HepG2 (cell line): ENCODE data around the gene AK8. TPM values are rescaled to one million over a fixed set of nuclear protein-coding genes. Genes with fewer than 3 reads are reported as not detected.

ENCODE experiments used
- ATAC-seq: fragments of 200-7000 bp; cut with Tn5 transposase; 3 replicates; pipeline ENCODE4 v1.9.1; 2020; ENCODE audit warnings: mild to moderate bottlenecking, moderate library complexity
- BruUV-seq: library from RNA; stranded (reverse); fragments of 400-500 nt; replicated peaks from 2 replicates; lab custom pipeline; 2021; lab: Mats Ljungman, UMichigan
- CTCF ChIA-PET: fragments of 300-600 bp; formaldehyde crosslinking; extraction: SDS; loops from one replicate; lab custom pipeline; 2021; ENCODE audit warnings: low total read pairs, inconsistent platforms, low intra/inter-chr PET ratio; lab: Yijun Ruan, JAX
- POLR2A ChIA-PET: fragments of 350-600 bp; sonication (Branson Sonifier 250); formaldehyde crosslinking; loops from one replicate; lab custom pipeline; 2020; ENCODE audit warnings: antibody characterized with exemption, inconsistent platforms; lab: Yijun Ruan, JAX
- DNase-seq: peaks from one replicate; pipeline ENCODE4 v3.0.0-alpha.2; 2015; ENCODE audit warnings: low spot score
- FAIRE-seq: peaks from 3 replicates; lab custom pipeline; 2011; peaks lifted over from hg19 to GRCh38; lab: Jason Lieb, UNC
- H2AFZ ChIP-seq: one replicate; pipeline ENCODE4 v1.6.1; 2011; ENCODE audit warnings: low read length, inconsistent platforms
- H3K27ac ChIP-seq: fragments of 300-600 bp; 3 replicates; pipeline ENCODE4 v1.8.0; 2011; ENCODE audit warnings: mixed run types, mild to moderate bottlenecking, mixed read lengths, low read length, inconsistent platforms; ENCODE audit not compliant: insufficient read depth; ENCODE audit errors: extremely low read length
- H3K27me3 ChIP-seq, 2 experiments: fragments of 200-600 bp in 1 of 2; 2 replicates in 1 of 2; 3 replicates in 1 of 2; pipeline versions ENCODE4 v1.6.0 to v1.8.0; 2011; ENCODE audit warnings: low read length in 2 of 2, mild to moderate bottlenecking in 2 of 2, moderate library complexity in 2 of 2, inconsistent platforms in 1 of 2; ENCODE audit not compliant: insufficient read depth in 2 of 2, control insufficient read depth in 1 of 2
- H3K36me3 ChIP-seq, 2 experiments: fragments of 200-600 bp in 1 of 2; replicated peaks in 1 of 2; 2 replicates in 1 of 2; 3 replicates in 1 of 2; pipeline versions ENCODE4 v1.5.1 to v1.8.0; 2011; ENCODE audit warnings: low read length in 2 of 2, inconsistent platforms in 1 of 2; ENCODE audit not compliant: insufficient read depth in 2 of 2, control insufficient read depth in 1 of 2
- H3K4me1 ChIP-seq: 2 replicates; pipeline ENCODE4 v1.5.1; 2012; ENCODE audit warnings: low read length, inconsistent platforms; ENCODE audit not compliant: insufficient read depth
- H3K4me2 ChIP-seq: 2 replicates; pipeline ENCODE4 v1.6.0; 2011; ENCODE audit warnings: low read depth, low read length, inconsistent platforms
- H3K4me3 ChIP-seq, 3 experiments: fragments of 200-600 bp in 1 of 3; sonication (generic), shearing (Covaris generic) in 1 of 3; replicated peaks in 1 of 3; 2 replicates each; pipeline ENCODE4 v1.5.1; 2011 to 2016; ENCODE audit warnings: low read length in 3 of 3, inconsistent platforms in 2 of 3, low read depth in 2 of 3, mild to moderate bottlenecking in 2 of 3, control low read depth in 1 of 3, mixed read lengths in 1 of 3; ENCODE audit not compliant: insufficient read depth in 1 of 3
- H3K79me2 ChIP-seq: one replicate; pipeline ENCODE4 v1.6.1; 2011; ENCODE audit warnings: low read length, inconsistent platforms; ENCODE audit not compliant: insufficient read depth
- H3K9ac ChIP-seq: 2 replicates; pipeline ENCODE4 v1.6.0; 2011; ENCODE audit warnings: mild to moderate bottlenecking, low read depth, low read length, inconsistent platforms; ENCODE audit not compliant: insufficient read depth
- H3K9me3 ChIP-seq: 2 replicates; pipeline ENCODE4 v1.5.1; 2012; ENCODE audit warnings: mild to moderate bottlenecking, low read length
- H4K20me1 ChIP-seq: 2 replicates; pipeline ENCODE4 v1.6.0; 2011; ENCODE audit warnings: inconsistent platforms, mild to moderate bottlenecking, low read length, moderate library complexity; ENCODE audit not compliant: insufficient read depth
- BRD4 ChIP-seq: sonication (generic); formaldehyde crosslinking; IDR thresholded peaks from 2 replicates; pipeline ENCODE4 v1.4.0; 2020; ENCODE audit warnings: missing genetic modification reagents
- FOXA1 ChIP-seq, 2 experiments: fragments of 450-650 bp in 1 of 2; sonication (generic) in 1 of 2; formaldehyde crosslinking in 1 of 2; IDR thresholded peaks; 2 replicates each; pipeline versions ENCODE4 v1.4.0 to v1.6.1; 2016 to 2020; ENCODE audit warnings: missing genetic modification reagents in 1 of 2
- IKZF4 ChIP-seq: sonication (generic); formaldehyde crosslinking; IDR thresholded peaks from 2 replicates; pipeline ENCODE4 v1.5.1; 2020; ENCODE audit warnings: borderline replicate concordance, mild to moderate bottlenecking, low read depth, missing genetic modification reagents; ENCODE audit errors: not compliant biosample characterization
- PCBP1 ChIP-seq: fragments of 200-400 bp; formaldehyde crosslinking; IDR thresholded peaks from 2 replicates; pipeline ENCODE4 v1.6.1; 2017; ENCODE audit warnings: mild to moderate bottlenecking, low read depth, low read length, borderline replicate concordance
- SPEN ChIP-seq: sonication (generic); formaldehyde crosslinking; IDR thresholded peaks from 2 replicates; pipeline ENCODE4 v1.5.1; 2020; ENCODE audit warnings: low read depth, mild to moderate bottlenecking, missing genetic modification reagents
- TCF7L2 ChIP-seq: IDR thresholded peaks from 2 replicates; pipeline ENCODE4 v1.6.1; 2011; ENCODE audit warnings: mild to moderate bottlenecking, low read depth, low read length, moderate library complexity
- ZBTB7B ChIP-seq: sonication (generic); formaldehyde crosslinking; IDR thresholded peaks from 2 replicates; pipeline ENCODE4 v1.4.0; 2020; ENCODE audit warnings: missing genetic modification reagents
- ZNF446 ChIP-seq: sonication (generic); formaldehyde crosslinking; IDR thresholded peaks from 2 replicates; pipeline ENCODE4 v1.5.0; 2020; ENCODE audit warnings: mild to moderate bottlenecking, missing genetic modification reagents
- WGBS: methylation state at CpG from one replicate; pipeline ENCODE4 v1.1.6; 2017; ENCODE audit warnings: low lambda C conversion rate; 5-methylcytosine and 5-hydroxymethylcytosine counted together
- in situ Hi-C: cut with HindIII; loops from 2 replicates; pipeline ENCODE4 v1.10.0; 2017; ENCODE audit warnings: low pct_unique_long_range_greater_than_20kb; ENCODE audit not compliant: extremely low pct_ligation_motif_present
- intact Hi-C: fragments of 100-400 bp; cut with micrococcal nuclease; formaldehyde crosslinking; loops from one replicate; pipeline ENCODE4 v1.10.0; 2022; ENCODE audit not compliant: unreplicated experiment
- polyA plus RNA-seq, 8 experiments: library from polyadenylated mRNA; depleted of rRNA in 3 of 8; stranded (reverse) in 7 of 8; unstranded in 1 of 8; fragments of >200 nt; fragmentation: Illumina TruSeq in 4 of 8; extraction: Trizol in 4 of 8; gene quantifications; 2 replicates each; pipeline versions ENCODE4 v1.2.1 to v1.2.3, GENCODE V29; 2011 to 2016; ENCODE audit warnings: low read depth in 4 of 8, missing spikeins in 1 of 8, mixed read lengths in 1 of 8; ENCODE audit not compliant: insufficient read depth in 1 of 8
- total RNA-seq, 5 experiments: library from RNA; depleted of rRNA; stranded (reverse); fragments of >200 nt; fragmentation: Illumina TruSeq; extraction: Trizol; gene quantifications; 2 replicates each; pipeline ENCODE4 v1.2.3, GENCODE V29; 2016; ENCODE audit warnings: low read depth in 1 of 5
- TF ChIP-seq, protein P1 (sequence below): sonication (generic); formaldehyde crosslinking; IDR thresholded peaks from 2 replicates; pipeline ENCODE4 v1.5.1; 2020; ENCODE audit warnings: missing genetic modification reagents, mild to moderate bottlenecking, borderline replicate concordance
- TF ChIP-seq, protein P2 (sequence below): IDR thresholded peaks from 2 replicates; pipeline ENCODE4 v1.6.1; 2016; ENCODE audit warnings: low read depth, missing genetic modification reagents, missing compliant biosample characterization
- TF ChIP-seq, protein P3 (sequence below): sonication (generic); formaldehyde crosslinking; IDR thresholded peaks from 2 replicates; pipeline ENCODE4 v1.5.0; 2020; ENCODE audit warnings: missing genetic modification reagents, mild to moderate bottlenecking, borderline replicate concordance

Gene AK8
- total and polyA plus RNA-seq, 2 of the 13 experiments (the other 11 are each of a cell fraction or from before 2014, with no cell fraction given) = 0.11 TPM; not detected in 1

DNA sequence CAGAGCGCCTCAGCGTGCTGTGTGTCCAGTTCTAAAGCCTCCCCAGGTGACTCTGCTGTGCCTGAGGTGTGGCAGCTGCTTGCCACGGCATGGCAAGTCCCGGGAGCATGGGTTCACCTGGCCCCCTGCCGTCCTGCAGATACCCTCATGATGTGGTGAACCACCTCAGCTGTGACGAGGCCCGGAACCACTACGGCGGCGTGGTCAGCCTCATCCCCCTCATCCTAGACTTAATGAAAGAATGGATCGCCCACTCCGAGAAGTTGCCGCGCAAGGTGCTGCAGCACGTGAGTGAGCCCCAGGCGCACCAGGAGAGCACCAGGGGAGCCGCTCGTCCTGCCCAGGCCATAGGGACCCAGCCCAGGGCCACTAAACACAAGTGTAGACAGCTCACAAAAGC is 10.1 kb upstream of the AK8 start:
- Histone ChIP-seq H3K4me3 (no peak overlapping the region), H3K4me2 (no peak overlapping the region), H2AFZ (no peak overlapping the region), H3K27ac (no peak overlapping the region), H3K9me3 (no peaks in the 10 kb centered on the region), H3K79me2 (no peaks in the 10 kb centered on the region), H3K27me3 (no peaks in the 10 kb centered on the region), H3K9ac (no peak overlapping the region), H4K20me1 (no peaks in the 10 kb centered on the region), H3K4me1 (peaks cover 31% of the 10 kb centered on the region), H3K36me3 (no peaks in the 10 kb centered on the region)
- ATAC-seq (peak; percentile 9; the same call in 1 of the 3 replicates), FAIRE-seq (no peak), DNase-seq (no peak)
- no peak for TF ChIP-seq PCBP1
- no peak for TF ChIP-seq SPEN (CRISPR knock-in tag)
- no peak for TF ChIP-seq TCF7L2
- TF ChIP-seq ZBTB7B (CRISPR knock-in tag) = no peak
- no peak for TF ChIP-seq IKZF4 (CRISPR knock-in tag)
- no peak for TF ChIP-seq BRD4
- TF ChIP-seq, protein P1, sequence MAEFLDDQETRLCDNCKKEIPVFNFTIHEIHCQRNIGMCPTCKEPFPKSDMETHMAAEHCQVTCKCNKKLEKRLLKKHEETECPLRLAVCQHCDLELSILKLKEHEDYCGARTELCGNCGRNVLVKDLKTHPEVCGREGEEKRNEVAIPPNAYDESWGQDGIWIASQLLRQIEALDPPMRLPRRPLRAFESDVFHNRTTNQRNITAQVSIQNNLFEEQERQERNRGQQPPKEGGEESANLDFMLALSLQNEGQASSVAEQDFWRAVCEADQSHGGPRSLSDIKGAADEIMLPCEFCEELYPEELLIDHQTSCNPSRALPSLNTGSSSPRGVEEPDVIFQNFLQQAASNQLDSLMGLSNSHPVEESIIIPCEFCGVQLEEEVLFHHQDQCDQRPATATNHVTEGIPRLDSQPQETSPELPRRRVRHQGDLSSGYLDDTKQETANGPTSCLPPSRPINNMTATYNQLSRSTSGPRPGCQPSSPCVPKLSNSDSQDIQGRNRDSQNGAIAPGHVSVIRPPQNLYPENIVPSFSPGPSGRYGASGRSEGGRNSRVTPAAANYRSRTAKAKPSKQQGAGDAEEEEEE (CRISPR knock-in tag) = no peak
- no peak for TF ChIP-seq FOXA1 (IDR thresholded peaks at IDR 0.05)
- TF ChIP-seq FOXA1 (CRISPR knock-in tag; IDR thresholded peaks at IDR 0.05) = no peak
- TF ChIP-seq, protein P2, sequence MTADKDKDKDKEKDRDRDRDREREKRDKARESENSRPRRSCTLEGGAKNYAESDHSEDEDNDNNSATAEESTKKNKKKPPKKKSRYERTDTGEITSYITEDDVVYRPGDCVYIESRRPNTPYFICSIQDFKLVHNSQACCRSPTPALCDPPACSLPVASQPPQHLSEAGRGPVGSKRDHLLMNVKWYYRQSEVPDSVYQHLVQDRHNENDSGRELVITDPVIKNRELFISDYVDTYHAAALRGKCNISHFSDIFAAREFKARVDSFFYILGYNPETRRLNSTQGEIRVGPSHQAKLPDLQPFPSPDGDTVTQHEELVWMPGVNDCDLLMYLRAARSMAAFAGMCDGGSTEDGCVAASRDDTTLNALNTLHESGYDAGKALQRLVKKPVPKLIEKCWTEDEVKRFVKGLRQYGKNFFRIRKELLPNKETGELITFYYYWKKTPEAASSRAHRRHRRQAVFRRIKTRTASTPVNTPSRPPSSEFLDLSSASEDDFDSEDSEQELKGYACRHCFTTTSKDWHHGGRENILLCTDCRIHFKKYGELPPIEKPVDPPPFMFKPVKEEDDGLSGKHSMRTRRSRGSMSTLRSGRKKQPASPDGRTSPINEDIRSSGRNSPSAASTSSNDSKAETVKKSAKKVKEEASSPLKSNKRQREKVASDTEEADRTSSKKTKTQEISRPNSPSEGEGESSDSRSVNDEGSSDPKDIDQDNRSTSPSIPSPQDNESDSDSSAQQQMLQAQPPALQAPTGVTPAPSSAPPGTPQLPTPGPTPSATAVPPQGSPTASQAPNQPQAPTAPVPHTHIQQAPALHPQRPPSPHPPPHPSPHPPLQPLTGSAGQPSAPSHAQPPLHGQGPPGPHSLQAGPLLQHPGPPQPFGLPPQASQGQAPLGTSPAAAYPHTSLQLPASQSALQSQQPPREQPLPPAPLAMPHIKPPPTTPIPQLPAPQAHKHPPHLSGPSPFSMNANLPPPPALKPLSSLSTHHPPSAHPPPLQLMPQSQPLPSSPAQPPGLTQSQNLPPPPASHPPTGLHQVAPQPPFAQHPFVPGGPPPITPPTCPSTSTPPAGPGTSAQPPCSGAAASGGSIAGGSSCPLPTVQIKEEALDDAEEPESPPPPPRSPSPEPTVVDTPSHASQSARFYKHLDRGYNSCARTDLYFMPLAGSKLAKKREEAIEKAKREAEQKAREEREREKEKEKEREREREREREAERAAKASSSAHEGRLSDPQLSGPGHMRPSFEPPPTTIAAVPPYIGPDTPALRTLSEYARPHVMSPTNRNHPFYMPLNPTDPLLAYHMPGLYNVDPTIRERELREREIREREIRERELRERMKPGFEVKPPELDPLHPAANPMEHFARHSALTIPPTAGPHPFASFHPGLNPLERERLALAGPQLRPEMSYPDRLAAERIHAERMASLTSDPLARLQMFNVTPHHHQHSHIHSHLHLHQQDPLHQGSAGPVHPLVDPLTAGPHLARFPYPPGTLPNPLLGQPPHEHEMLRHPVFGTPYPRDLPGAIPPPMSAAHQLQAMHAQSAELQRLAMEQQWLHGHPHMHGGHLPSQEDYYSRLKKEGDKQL (CRISPR knock-in tag) = no peak
- TF ChIP-seq ZNF446 (CRISPR knock-in tag) = no peak
- TF ChIP-seq, protein P3, sequence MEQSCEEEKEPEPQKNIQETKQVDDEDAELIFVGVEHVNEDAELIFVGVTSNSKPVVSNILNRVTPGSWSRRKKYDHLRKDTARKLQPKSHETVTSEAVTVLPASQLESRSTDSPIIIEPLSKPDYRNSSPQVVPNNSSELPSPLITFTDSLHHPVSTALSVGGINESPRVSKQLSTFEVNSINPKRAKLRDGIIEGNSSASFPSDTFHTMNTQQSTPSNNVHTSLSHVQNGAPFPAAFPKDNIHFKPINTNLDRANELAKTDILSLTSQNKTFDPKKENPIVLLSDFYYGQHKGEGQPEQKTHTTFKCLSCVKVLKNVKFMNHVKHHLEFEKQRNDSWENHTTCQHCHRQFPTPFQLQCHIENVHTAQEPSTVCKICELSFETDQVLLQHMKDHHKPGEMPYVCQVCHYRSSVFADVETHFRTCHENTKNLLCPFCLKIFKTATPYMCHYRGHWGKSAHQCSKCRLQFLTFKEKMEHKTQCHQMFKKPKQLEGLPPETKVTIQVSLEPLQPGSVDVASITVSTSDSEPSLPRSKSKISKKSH (CRISPR knock-in tag) = no peak
- ChIA-PET CTCF (no interaction called here), POLR2A (no interaction called here)
- intact Hi-C loops = no loop called here
- in situ Hi-C loops = no loop called here
- no TSS peak for BruUV-seq
- no CpG with 5 or more reads among the region's 18 CpGs for WGBS
